ENCODE results near the gene INKA2.

Gene INKA2

DNA sequence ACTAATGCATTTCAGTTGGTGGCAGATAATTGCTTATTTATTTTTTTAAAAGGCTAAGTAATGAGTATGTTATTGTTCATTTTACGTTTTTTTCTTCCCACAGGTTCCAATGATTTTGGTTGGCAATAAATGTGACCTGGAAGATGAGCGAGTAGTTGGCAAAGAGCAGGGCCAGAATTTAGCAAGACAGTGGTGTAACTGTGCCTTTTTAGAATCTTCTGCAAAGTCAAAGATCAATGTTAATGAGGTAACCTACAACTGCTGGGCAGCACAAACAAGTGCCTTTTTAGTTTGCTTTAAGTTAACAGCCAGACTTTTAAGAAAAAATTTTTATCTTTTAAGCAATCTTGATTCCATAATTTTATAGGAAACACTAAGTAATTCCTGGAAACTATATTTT is 35.0 kb downstream of the INKA2 start:
- DNase-seq (ENCODE audit: low read depth), result no peak

DNA sequence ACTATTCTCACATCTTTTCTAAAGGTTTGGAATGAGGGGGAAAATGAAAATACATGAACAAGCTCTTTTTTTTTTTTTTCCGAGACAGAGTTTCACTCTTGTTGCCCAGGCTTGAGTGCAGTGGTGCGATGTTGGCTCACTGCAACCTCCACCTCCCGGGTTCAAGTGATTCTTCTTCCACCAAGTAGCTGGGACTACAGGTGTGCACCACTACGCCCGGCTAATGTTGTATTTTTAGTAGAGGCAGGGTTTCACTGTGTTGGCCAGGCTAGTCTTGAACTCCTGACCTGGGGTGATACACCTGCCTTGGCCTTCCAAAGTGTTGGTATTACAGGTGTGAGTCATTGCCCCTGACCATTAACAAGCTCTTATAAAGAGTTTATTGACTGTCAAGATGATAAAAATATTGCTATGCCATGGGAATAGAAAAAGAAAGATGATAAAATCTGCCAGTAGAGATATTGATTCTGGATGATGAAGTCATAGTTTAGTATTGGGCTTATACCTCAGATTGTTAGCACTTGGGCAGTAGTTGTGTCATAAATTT is 36.6 kb downstream of the INKA2 start:
- no peak for DNase-seq (ENCODE audit: low read depth)

DNA sequence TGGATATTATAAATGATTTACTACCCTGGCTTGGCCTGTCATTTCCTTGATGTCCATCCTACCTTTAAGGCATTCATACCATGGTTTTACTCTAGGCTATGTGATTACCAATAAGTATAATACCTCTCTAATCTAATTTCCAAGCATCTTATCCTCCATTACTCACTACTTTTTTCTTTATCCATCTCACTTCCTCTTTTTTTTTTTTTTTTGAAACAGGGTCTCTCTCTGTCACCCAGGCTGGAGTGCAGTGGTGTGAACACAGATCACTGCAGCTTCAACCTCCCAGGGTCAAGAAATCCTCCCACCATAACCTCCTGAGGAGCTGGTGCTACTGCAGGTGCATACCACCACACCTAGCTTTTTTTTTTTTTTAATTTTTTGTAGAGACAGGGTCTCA is 39.9 kb downstream of the INKA2 start:
- no peak for DNase-seq (ENCODE audit: low read depth)

DNA sequence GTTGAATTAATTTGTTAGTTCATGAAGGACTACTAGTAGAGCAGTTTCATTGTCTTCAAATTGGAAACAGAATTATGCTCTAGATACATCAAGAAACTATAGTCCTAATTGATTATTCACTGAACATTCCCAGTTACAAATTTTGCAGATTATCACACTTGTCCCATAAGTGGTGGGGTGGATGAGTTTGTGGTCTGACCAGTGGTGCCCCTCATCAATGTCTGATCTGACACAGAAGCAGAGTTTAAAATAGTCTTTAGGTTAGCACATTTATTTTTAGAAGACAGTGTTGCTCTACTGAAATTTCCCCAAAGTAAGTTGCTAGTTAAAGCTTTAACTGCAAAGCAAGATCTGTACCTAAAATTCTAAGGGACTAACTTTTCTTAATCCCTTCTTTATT is 42.9 kb downstream of the INKA2 start:
- no peak for DNase-seq (ENCODE audit: low read depth)

DNA sequence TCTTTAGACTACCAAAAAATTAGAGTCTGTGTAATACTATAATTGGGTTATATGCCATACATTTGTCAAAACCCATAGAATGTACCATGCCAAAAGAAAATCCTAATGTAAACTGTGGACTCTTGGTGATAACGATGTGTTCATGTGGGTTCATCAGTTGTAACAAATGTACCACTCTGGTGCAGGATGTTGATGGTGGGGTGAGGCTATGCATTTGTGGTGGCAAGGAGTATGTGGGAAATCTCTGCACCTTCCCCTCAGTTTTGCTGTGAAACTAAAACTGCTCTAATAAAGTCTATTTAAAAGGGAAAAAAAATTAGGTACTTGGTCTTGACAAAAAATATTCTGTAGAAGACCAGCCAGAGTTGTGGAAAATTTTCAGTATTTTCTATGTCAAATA is 43.4 kb downstream of the INKA2 start:
- no peak for DNase-seq (ENCODE audit: low read depth)

DNA sequence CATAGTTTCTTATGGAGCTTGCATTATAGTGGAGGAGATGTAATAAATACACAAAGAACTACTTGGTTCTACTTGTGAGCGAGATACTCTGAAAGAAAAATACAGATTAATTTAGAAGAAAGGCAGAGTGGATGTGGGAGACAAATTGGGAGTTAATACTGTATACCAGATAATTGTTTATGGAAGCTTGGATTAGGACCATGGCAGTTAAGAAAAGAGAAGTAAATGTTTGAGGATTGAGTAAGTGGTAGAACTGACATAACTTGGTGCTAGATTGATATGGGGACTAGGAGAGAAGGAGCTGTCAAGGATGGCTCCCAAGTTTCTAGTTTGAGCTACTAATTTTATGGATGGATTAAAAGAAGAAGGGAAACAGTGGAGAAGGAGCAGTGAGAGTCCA is 47.3 kb downstream of the INKA2 start:
- no peak for DNase-seq (ENCODE audit: low read depth)

DNA sequence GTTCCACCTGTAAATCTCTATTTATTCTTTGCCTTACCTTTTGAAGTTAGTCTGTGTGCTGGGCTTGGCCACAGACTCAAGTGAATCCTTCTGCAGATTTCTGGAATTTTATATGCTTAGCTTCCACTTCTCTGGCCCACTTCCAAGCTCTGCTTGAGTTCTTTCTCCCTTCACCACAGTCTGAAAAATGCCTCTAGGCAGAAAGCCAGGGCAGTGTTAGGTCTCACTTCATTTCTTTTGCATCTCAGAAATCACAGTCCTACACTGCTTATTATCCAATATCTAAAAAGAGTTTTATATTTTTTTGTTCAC is 48.9 kb downstream of the INKA2 start:
- peak; percentile 91 for DNase-seq (ENCODE audit: low read depth)

Measured in fibroblast of gingiva (primary cell).